Sigmoid colon (tissue), 7 donors: ENCODE data around the gene HS3ST4. TPM values are rescaled to one million over a fixed set of nuclear protein-coding genes. Genes with fewer than 3 reads are reported as not detected.

Source experiments
- DNase-seq: peaks from one replicate; pipeline ENCODE4 v3.0.0-alpha.2; 2019
- H3K27ac ChIP-seq, 4 donors: fragments of 200-600 bp; sonication (generic); one replicate each; pipeline ENCODE4 v1.5.1; 2016 to 2019; ENCODE audit warnings: mild to moderate bottlenecking in 1 of 4
- H3K27me3 ChIP-seq, 3 donors: fragments of 200-600 bp; sonication (generic); one replicate each; pipeline ENCODE4 v1.5.1; 2019; ENCODE audit warnings: mild to moderate bottlenecking in 1 of 3
- H3K36me3 ChIP-seq, 4 donors: fragments of 200-600 bp; sonication (generic); one replicate each; pipeline ENCODE4 v1.5.1; 2016 to 2019
- H3K4me1 ChIP-seq, 4 donors: fragments of 200-600 bp; sonication (generic); one replicate each; pipeline ENCODE4 v1.5.1; 2017 to 2019
- H3K4me3 ChIP-seq, 4 donors: fragments of 200-600 bp; sonication (generic); one replicate each; pipeline ENCODE4 v1.5.1; 2017 to 2019; ENCODE audit warnings: mild to moderate bottlenecking in 2 of 4, moderate library complexity in 1 of 4
- H3K9me3 ChIP-seq, 4 donors: fragments of 200-600 bp in 3 of 4; sonication (generic) in 3 of 4; one replicate each; pipeline versions ENCODE4 v1.5.1 to v1.6.1; 2013 to 2019
- CTCF ChIP-seq, 4 experiments: fragments of 450-650 bp in 3 of 4; fragments of 200-600 bp in 1 of 4; IDR thresholded peaks; one replicate each; pipeline ENCODE4 v1.5.1; 2016 to 2019; ENCODE audit warnings: antibody characterized with exemption in 4 of 4, mild to moderate bottlenecking in 3 of 4, moderate library complexity in 2 of 4
- EP300 ChIP-seq, 4 donors: sonication (generic); formaldehyde crosslinking; IDR thresholded peaks; one replicate each; pipeline ENCODE4 v1.6.1; 2017; ENCODE audit warnings: antibody characterized with exemption in 4 of 4
- POLR2A ChIP-seq, 2 donors: fragments of 450-650 bp; IDR thresholded peaks; one replicate each; pipeline ENCODE4 v1.6.1; 2016; ENCODE audit warnings: antibody characterized with exemption in 2 of 2, mild to moderate bottlenecking in 2 of 2, moderate library complexity in 2 of 2
- POLR2AphosphoS5 ChIP-seq, 4 donors: sonication (generic); formaldehyde crosslinking; IDR thresholded peaks; one replicate each; pipeline ENCODE4 v1.6.1; 2017; ENCODE audit warnings: antibody characterized with exemption in 4 of 4
- WGBS, 2 donors: extraction: QIAGEN DNeasy Blood & Tissue Kit; methylation state at CpG; one replicate each; pipeline ENCODE4 v1.1.7; 2013; 5-methylcytosine and 5-hydroxymethylcytosine counted together
- intact Hi-C: fragments of 100-400 bp; cut with DNase I; formaldehyde crosslinking; loops from one replicate; pipeline ENCODE4 v1.15.1; 2023
- polyA plus RNA-seq, 3 donors: library from polyadenylated mRNA; stranded (reverse); fragments of 200-250 nt; gene quantifications; one replicate each; pipeline ENCODE4 v1.2.3, GENCODE V29; 2013
- total RNA-seq, 4 donors: library from RNA; depleted of rRNA; stranded (reverse); fragments of >200 nt; gene quantifications; one replicate each; pipeline ENCODE4 v1.1.0, GENCODE V29; 2016
- donor health status: healthy with polysubstance abuse.
- donor health status: Bipolar disorder and iron deficiency.
- donor health status: healthy.

The HS3ST4 gene
- total and polyA plus RNA-seq, 7 donors: 0.07 to 0.14 TPM; not detected in 5

- Histone ChIP-seq H3K4me3 (no peak overlapping the region), H3K27me3 (no peaks in the 10 kb centered on the region), H3K27ac (no peak overlapping the region), H3K36me3 (no peaks in the 10 kb centered on the region), H3K9me3 (no peaks in the 10 kb centered on the region), H3K4me1 (no peaks in the 10 kb centered on the region)
- intact Hi-C loops: no loop called here
- 74 to 78% methylated on average over 5 of the region's 5 CpGs for WGBS, 2 donors
- TF ChIP-seq POLR2AphosphoS5 (IDR thresholded peaks at IDR 0.05): no peak
- no peak for TF ChIP-seq CTCF (IDR thresholded peaks at IDR 0.05)
- no peak for TF ChIP-seq POLR2A (IDR thresholded peaks at IDR 0.05)
- no peak for TF ChIP-seq EP300 (IDR thresholded peaks at IDR 0.05)
- DNase-seq: no peak
Observed at GRCh38 chr16:26111900-26112299, 420.1 kb downstream of the HS3ST4 start.

GRCh38 chr16:26118575-26118974 lies 426.8 kb downstream of the HS3ST4 start:
- Histone ChIP-seq H3K9me3 (no peaks in the 10 kb centered on the region), H3K4me1 (no peaks in the 10 kb centered on the region), H3K36me3 (no peaks in the 10 kb centered on the region), H3K27ac (no peak overlapping the region), H3K27me3 (no peaks in the 10 kb centered on the region), H3K4me3 (no peak overlapping the region)
- WGBS, 2 donors: 19 to 35% methylated on average over 3 of the region's 3 CpGs
- intact Hi-C loops: no loop called here
- no peak for TF ChIP-seq POLR2A (IDR thresholded peaks at IDR 0.05)
- no peak for TF ChIP-seq POLR2AphosphoS5 (IDR thresholded peaks at IDR 0.05)
- no peak for TF ChIP-seq EP300 (IDR thresholded peaks at IDR 0.05)
- no peak for TF ChIP-seq CTCF (IDR thresholded peaks at IDR 0.05)
- no peak for DNase-seq

GRCh38 chr16:26120729-26121128 lies 429.0 kb downstream of the HS3ST4 start:
- Histone ChIP-seq H3K27ac (no peak overlapping the region), H3K36me3 (no peaks in the 10 kb centered on the region), H3K27me3 (no peaks in the 10 kb centered on the region), H3K4me3 (no peak overlapping the region), H3K9me3 (no peaks in the 10 kb centered on the region), H3K4me1 (no peaks in the 10 kb centered on the region)
- intact Hi-C loops: no loop called here
- WGBS, 2 donors: 26 to 63% methylated on average over 3 of the region's 3 CpGs
- no peak for DNase-seq
- TF ChIP-seq POLR2AphosphoS5 (IDR thresholded peaks at IDR 0.05) (no peak), EP300 (IDR thresholded peaks at IDR 0.05) (no peak), CTCF (IDR thresholded peaks at IDR 0.05) (no peak), POLR2A (IDR thresholded peaks at IDR 0.05) (no peak)

GRCh38 chr16:26128296-26128695 lies 436.5 kb downstream of the HS3ST4 start:
- no peak for DNase-seq
- no peaks in the 10 kb centered on the region for H3K27me3 ChIP-seq
- no peaks in the 10 kb centered on the region for H3K36me3 ChIP-seq
- intact Hi-C loops: no loop called here
- H3K4me3 ChIP-seq: no peak overlapping the region
- H3K27ac ChIP-seq: no peak overlapping the region
- H3K9me3 ChIP-seq: no peaks in the 10 kb centered on the region
- H3K4me1 ChIP-seq: no peaks in the 10 kb centered on the region
- TF ChIP-seq CTCF (IDR thresholded peaks at IDR 0.05) (no peak), POLR2AphosphoS5 (IDR thresholded peaks at IDR 0.05) (no peak), POLR2A (IDR thresholded peaks at IDR 0.05) (no peak), EP300 (IDR thresholded peaks at IDR 0.05) (no peak)
- 63 to 82% methylated on average over 1 of the region's 1 CpG for WGBS, 2 donors

GRCh38 chr16:26129997-26130396 lies 438.2 kb downstream of the HS3ST4 start:
- no peaks in the 10 kb centered on the region for H3K36me3 ChIP-seq
- no peak for TF ChIP-seq CTCF (IDR thresholded peaks at IDR 0.05)
- TF ChIP-seq POLR2AphosphoS5 (IDR thresholded peaks at IDR 0.05): no peak
- TF ChIP-seq EP300 (IDR thresholded peaks at IDR 0.05): no peak
- no peak for TF ChIP-seq POLR2A (IDR thresholded peaks at IDR 0.05)
- no peaks in the 10 kb centered on the region for H3K27me3 ChIP-seq
- H3K9me3 ChIP-seq: no peaks in the 10 kb centered on the region
- DNase-seq: no peak
- intact Hi-C loops: no loop called here
- no peaks in the 10 kb centered on the region for H3K4me1 ChIP-seq
- H3K4me3 ChIP-seq: no peak overlapping the region
- H3K27ac ChIP-seq: no peak overlapping the region
- WGBS, 2 donors: 74 to 83% methylated on average over 9 of the region's 9 CpGs
